NCI-H2107 (cell line): ENCODE data around the gene SLC35E4.
"Not testable (repeated sequence)": the region's sequence is repeated elsewhere in the genome, so short reads cannot be mapped to it uniquely, and the experiment has no call there.

Experiments
- DNase-seq: peaks from one replicate; lab custom pipeline; 2025; lab: John Stamatoyannopoulos, UW

Gene SLC35E4, protein sequence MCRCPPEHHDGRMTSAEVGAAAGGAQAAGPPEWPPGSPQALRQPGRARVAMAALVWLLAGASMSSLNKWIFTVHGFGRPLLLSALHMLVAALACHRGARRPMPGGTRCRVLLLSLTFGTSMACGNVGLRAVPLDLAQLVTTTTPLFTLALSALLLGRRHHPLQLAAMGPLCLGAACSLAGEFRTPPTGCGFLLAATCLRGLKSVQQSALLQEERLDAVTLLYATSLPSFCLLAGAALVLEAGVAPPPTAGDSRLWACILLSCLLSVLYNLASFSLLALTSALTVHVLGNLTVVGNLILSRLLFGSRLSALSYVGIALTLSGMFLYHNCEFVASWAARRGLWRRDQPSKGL

DNA sequence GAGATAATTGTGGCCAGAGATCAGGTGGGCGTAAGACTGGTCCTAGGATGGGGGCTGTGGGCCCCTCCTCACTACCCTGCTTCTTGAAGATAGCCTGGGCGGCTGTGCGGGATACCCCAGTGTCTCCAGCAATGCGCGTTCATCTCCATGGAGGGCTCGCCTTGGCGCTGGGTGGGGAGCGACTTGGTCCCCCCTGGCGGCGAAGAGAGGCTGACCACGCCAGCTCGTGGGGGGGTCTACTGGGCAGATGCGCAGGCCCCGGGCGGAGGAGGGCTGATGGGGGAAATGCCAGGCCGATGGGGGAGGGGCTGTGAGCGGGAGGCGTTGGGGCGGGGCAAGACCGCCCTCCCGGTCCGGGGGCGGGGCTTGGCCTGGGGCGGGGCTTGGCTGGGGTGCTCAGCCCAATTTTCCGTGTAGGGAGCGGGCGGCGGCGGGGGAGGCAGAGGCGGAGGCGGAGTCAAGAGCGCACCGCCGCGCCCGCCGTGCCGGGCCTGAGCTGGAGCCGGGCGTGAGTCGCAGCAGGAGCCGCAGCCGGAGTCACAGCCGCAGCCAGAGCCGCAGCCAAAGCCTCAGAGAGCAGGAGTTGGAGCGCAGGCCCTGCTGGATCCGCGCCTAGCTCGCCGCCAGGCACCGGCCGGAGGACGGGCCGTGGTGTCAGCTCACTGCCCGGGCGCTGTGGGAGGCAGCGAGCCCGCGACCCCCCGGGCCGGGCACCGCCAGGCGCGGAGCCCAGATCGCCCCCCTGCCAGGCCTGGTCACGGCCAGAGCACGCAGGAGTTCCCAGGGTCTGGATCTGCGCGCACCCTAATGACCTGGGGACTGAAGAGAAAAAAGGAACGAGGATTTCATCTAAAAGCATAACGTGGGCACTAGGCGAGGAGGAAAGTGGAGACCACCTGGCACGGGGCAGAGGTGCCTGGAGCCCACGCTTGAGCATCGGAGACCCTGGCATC, at the start of gene SLC35E4:
Gene SLC35E4, plus strand, starts transcription at position 509 of the 953 bp plus-strand sequence. CDS start 670 bp downstream, outside the sequence.
- DNase-seq: peak; percentile 44

DNA sequence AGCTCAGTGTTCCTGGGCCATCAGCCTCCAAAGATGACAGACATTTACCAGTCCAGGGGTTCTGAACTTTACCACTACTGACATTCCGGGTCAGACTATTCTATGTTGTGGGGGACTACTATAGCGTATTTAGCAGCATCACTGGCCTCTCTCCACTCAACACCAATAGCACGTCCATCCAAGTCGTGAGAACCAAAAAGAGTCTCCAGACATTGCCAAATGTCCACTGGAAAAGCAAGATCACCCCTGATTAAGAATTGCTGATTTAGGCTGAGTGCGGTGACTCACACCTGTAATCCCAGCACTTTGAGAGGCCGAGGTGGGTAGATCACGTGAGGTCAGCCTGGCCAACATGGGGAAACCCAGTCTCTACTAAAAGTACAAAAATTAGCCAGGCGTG, 49.2 kb upstream of the SLC35E4 start:
- no peak for DNase-seq

DNA sequence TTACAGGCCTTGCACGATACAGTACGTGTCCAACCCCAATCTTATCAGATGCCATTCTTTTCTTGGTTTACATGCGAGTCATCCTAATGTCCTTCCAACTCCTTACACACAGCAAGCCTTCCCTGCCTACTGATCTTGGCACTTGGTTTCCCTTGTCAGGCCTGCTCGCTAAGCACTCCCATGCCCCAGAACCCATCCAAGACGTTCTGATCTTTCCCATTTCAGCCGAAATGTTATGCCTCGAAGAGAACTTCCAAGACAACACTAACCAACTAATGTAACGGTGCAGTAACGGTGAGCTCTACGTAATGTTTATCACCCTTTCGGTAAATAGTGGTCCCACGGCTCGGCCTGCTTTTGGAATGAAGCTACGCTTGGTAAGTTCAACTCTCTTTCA, 44.4 kb upstream of the SLC35E4 start:
- no peak for DNase-seq

DNA sequence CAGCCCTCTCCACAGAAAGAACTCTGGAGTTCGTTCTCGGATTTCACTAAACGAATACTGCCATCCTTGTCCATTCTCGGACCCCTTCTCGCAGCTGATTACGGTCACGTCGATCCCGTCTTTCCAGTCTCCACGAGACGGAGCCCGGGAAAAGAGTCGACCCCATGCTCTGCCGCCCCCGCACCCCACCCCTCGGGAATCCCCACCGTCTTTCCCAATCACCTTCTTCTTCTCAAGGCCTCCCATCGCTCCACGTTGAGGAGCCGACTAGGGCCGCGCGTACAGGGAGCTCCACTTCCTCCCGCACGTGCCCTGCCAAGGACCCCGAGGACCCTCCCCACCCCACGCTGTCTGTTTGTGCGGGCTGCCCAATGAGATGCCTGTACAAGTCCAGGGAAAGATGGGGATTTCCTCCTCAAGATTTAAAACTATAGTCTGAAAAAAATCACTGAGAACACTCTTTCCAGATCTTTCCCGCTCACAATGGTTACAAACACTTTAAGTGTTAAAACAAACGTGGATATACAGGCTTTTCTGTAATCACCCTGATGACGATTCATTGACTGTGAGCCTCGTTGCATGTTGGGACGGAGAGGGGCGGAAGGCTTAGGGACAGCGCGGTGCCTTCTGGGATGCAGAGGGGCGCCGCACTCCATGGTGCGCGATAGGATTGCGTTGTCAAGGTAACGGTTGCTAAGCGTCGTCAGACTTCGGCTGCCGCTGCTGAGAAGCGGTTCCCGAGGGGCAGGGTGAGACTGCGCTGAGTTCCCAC, 43.8 kb upstream of the SLC35E4 start, which contains the start of gene PES1:
Gene PES1, minus strand, starts transcription at position 323 of the 772 bp plus-strand sequence. Its CDS starts 77 bp downstream, at position 246.
- DNase-seq: peak; percentile 87

DNA sequence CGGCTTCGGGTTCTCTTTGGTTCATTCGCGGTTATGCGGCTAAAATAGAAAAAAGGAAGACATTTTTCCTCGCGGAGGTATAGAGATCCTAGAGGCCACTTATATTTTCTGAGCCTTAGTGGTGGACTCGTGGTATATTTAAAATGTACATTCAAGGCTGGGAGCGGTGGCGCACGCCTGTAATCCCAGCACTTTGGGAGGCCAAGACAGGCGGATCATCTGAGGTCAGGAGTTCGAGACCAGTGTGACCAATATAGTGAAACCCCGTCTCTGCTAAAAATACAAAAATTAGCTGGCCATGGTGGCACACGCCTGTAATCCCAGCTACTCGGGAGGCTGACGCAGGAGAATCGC, 43.2 kb upstream of the SLC35E4 start:
- DNase-seq: not testable (repeated sequence)

DNA sequence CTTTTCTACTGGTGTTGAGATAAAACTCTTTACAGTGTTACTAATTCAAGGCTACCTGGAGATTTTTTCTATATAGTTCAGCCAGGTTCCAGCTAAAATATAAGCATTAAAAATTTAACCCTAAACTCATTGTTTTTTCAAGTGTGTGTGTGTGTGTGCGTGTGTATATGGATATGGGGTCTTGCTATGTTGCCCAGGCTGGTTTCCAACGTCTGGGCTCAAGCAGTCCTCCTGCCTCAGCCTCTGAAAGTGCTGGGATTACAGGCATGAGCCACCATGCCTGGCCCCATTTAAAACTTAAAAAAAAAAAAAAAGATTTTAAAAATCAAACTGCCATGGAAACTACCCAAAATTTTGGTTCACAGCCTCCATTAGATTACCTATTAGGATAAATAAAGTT, 39.4 kb upstream of the SLC35E4 start:
- DNase-seq: no peak

DNA sequence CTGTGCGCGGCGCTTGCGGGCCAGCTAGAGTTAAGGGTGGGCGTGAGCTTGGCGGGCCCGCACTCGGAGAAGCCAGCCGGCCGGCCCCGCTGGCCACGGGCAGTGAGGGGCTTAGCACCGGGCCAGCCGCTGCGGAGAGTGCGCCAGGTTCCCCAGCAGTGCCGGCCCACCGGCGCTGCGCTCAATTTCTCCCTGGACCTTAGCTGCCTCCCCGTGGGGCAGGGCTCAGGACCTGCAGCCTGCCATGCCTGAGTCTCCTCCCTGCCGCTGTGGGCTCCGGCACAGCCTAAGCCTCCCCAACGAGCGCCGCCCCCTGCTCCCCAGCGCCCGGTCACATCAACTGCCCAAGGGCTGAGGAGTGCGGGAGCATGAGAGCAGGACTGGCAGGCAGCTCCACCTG, 38.7 kb upstream of the SLC35E4 start:
- no peak for DNase-seq

DNA sequence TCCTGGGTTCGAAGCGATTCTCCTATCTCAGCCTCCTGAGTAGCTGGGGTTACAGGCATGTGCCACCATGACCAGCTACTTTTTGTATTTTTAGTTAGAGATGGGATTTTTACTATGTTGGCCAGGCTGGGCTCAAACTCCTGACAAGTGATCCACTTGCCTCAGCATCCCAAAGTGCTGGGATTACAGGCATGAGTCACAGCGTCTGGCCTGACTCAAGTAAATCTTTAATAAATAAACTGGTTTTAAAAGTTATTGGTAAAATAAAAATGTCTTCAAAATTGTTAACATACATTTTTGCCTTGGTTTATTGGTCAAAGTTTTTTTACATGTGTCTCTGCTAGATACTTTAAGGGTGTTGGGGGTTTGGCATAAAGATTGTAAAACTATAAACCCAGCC, 36.6 kb upstream of the SLC35E4 start:
- no peak for DNase-seq

DNA sequence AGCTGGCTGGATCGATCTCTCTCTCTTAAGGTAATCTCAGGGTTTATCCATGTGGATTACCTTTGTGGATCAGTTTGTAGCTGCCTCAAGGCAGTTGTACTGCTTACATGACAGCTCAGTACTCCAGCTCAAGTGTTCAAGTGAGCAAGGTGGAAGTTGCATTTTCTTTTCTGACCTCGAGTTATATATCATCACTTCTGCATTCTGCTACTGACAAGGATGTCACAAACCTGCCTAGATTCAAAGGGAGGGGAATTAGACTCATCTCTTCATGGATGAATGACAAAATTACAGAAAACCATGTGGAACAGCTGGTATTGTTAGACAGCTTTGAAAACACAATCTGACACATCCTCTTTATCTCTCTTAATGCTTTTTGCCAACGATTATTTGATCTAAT, 34.7 kb upstream of the SLC35E4 start:
- no peak for DNase-seq

DNA sequence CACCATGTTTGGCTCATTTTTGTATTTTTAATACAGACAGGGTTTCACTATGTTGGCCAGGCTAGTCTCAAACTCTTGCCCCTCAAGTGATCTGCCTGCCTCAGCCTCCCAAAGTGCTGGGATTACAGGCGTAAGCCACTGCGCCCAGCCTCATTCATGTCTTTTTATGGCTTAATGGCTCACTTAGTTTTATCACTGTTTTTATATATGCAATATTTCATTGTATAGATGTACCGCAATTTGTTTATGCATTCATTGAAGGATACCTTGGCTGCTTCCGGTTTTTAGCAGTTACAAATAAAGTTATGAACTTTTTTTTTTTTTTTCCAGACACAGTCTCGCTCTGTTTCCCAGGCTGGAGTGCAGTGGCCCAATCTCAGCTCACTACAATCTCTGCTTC, 34.1 kb upstream of the SLC35E4 start:
- no peak for DNase-seq

DNA sequence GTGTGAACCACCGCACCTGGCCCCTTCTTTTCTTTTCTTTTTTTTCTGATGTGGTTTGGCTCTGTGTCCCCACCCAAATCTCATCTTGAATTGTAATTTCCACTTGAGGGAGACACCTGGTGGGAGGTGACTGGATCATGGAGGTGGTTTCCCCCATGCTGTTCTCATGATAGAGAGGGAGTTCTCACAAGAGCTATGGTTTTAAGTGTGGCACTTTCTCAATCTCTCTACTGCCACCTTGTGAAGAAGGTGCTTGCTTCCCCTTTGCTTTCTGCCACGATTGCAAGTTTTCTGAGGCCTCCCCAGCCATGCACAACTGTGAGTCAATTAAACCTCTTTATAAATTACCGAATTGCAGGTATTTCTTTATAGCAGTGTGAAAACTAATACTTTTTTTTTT, 33.5 kb upstream of the SLC35E4 start:
- DNase-seq: no peak

DNA sequence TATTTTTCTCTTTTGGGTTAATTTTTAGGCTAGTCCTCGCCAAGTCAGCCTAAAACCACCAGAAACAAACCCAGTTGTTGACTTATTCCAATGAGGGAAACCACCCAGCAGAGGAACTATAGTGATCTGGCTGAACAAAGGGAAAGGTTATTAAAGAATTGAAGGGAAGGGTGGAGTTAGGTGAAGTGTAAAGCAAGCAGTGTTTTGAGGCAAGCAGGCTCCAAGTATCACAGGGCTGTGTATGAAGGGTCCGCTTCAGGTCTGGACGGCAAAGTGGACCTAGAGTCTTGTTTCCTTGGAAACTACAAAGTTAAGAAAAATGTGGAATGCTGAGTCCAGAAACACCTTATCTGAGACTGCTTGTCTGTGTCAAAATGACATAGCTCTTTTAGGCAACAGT, 31.8 kb upstream of the SLC35E4 start:
- DNase-seq: no peak

DNA sequence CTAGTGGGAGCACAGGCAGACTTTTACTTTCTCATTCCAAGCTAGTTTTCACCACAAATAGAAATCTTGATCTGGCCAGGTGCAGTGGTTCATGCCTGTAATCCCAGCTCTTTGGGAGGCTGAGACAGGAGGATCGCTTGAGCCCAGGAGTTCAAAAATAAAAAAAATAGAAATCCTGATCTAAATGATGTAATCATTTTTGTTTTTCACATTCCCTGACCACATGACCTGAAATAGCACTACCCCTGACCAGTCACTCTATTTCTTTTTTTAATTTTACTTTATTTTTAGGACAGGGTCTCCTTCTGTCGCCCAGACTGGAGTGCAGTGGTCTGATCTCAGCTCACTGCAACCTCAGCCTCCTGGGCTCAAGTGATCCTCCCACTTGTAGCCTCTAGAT, 30.9 kb upstream of the SLC35E4 start:
- DNase-seq: no peak

DNA sequence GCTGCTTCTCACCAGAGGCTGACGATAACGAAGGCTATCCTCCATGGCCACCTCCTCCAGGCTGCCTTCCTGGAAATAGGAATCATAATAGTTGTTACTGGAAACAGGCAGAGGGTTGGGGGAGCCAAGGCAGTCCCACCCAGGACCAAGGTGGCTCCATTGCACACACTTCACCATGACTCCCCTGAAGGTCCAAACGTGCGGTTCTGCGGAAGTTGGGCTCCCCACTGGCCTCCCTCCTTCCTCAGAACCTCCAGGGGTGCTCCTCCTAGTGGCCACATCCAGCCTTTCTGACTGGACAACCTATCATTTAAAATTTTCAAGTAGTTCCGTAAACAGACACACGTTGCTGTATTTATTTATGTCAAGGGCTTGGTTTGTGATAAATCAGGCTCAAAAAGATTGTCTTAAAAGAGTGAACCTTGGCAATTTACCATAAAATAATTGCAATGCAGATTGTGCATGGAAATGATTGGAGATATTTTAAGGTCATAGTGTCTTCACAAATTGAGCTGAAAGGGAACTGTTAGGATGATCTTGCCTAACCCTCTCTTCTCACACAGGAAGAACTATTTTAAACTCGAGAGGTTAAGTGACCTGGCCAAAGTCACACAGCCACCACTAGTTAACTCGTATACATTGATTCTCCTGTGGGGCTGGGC, 30.0 kb upstream of the SLC35E4 start:
- no peak for DNase-seq

DNA sequence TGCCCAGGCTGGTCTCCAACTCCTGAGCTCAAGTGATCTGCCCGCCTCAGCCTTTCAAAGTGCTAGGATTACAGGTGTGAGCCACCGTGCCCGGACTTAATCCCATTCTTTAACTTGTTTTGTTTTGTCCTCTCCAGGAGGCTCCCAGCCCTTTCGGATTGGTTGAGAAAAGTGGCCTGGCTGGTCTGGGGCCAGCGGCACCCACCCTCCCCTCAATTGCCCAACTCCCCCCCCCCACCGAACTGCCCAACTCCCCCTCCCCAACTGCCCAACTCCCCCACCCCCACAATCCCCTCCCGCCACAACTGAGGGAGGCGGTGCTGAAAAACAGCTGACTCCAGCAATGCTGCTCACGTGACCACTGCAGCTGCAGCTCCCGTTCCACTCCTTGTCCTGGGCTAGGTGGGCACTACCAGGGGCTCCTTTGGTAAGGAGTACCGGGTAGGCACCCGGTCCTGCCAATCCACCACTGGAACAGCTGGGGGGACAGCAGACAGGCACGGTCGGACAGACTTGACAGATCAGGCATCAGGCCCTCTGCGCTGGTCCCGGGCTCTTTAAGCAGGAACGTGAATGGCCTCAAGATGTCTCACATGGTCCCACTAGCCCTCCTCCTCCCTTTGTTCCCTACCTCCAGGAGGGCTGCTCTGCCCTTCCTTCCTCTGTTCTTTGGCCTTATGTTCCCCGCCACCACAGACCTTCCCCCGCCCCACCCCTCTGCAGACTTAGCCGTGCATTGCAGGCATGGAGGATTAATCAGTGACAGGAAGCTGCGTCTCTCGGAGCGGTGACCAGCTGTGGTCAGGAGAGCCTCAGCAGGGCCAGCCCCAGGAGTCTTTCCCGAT, 28.9 kb upstream of the SLC35E4 start, which contains the start of gene TCN2:
Gene TCN2, plus strand, starts transcription at position 720 of the 845 bp plus-strand sequence. CDS start 158 bp downstream, outside the sequence.
- DNase-seq: peak; percentile 15

DNA sequence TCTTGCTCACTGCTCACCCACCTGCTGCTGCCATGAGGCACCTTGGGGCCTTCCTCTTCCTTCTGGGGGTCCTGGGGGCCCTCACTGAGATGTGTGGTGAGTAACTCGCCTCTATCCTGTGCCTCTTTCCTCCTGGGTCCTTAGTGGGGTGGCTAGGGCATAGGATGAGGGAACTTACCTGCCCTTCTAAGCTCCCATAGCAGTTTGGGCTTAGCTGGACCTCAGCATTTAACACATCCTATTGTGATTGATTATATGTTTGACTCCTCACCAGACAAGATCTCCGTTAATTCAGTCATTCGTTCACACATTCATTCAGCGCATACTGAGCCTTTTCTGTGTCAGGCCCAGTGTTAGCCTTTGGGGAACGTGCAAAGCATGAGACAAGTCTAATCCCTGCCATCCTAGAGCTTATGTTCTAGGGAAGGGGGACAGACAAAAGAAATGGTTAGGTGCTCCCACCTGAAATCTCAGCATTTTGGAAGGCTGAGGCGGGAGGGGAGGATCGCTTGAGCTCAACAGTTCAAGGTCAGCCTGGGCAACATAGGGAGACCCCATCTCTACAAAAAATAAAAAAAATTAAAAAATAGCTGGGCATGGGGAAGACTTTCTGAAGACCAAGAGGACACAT, 28.2 kb upstream of the SLC35E4 start:
- no peak for DNase-seq

DNA sequence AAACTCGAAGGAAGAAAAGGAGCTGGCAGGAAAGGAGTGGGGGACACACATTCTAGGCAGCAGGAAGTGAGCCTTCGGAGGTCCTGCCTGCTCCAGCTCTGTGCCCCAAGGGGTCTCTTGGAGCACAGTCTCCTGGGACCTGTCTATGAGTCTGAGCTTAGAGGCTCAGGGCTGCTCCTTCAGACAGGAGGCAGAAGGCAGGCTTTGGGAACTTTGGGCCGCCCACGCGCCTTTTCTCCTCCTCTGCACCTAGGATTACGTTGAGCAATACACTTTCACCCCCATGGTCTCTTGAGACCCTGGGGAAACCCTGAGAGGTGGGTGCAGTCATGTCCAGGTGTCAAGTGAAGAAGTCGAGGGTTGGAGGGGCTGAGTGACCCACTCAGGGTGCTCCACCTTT, 27.6 kb upstream of the SLC35E4 start:
- no peak for DNase-seq

DNA sequence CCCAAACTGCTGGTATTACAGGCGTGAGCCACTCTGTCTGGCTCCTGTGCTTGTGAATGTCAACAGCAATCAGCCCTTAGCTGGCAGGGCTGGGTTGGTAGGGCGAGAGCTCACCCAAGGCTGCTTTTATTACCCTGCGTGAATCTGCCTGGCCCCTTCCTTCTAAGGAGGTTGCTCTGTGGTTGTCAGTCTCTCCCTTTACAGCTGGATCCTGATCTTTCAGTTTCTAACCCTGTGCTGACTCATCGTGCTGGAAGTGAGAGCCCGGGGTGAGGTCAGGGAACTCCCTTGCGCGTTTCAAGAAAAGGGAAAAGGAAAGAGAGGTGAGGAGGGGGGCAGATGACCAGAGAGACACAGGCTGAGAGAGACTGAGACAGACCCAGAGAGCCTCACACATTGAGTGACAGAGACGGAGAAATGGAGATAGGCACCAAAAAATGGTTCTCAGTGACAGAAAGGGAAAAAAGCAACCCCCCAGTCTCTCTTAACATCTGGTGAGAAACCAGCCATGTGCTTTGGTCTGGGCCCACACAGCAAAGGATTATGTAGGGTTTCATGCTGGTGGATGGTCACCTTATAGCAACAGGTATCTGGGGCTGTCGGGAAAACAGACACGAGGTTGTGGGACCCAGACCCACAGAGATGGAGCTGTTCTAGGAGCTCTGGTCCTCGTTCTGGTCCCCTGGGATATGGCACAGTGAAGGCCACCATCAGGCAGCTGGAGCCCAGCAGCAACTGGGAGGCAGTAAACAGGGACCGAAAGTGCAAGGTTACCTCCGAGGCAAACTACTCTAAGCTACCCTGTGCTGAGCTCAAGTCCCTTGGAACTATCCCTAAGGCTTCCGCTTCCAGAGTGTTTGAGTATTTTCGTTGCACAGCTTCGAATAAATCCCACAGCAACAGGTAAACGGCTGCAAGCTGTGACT, 26.1 kb upstream of the SLC35E4 start:
- no peak for DNase-seq

DNA sequence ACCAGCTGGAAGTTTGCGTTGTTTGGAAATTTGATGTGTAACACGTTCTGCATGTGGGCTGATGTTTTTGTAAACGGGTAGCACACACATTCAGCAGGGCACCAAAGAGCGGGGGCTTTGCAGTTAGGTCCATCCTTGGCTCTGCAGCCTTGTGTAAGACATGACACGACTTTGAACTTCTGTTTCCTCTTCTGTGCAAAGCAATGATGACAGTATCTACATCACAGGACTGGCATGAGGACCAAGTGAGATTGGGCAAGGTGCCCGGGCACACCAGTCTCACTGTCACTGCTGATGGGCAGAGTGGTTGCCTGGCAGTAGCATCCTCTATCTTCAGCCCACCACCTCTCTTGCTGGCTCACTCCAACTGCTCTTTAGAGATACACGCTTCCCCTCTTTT, 25.3 kb upstream of the SLC35E4 start:
- DNase-seq: no peak
